ENCODE results near the gene TCF4.

The TCF4 gene

DNA sequence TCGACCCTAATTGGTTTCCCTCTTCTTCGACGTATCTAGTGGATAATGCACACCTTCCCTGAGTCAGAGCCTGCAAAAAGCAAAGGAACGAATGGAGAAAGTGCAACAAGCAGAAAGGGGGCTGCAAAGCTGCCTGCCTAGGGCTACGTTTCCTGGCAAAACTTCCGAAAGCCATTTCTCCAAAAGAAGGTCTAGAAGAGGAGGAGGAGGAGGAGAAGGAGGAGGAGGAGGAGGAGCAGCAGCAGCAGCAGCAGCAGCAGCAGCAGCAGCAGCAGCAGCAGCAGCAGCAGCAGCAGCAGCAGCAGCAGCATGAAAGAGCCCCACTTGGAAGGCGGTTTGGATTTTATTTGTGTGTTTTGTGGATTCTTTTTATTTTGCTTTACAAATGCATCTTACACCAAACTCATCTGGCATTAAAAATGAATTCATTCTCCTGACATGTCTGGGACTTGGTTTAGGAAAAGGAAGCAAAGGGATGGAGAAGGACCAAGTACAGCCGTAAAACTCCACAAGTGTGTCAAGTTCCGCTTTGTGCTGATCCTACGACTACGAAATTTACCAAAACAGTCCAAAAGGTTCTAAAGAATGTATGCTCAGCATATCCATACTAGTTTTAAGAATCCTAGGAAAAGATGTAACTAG, 2.0 kb downstream of the TCF4 start:
- no peak for DNase-seq (ENCODE audit: low read depth in 3 of 3)

DNA sequence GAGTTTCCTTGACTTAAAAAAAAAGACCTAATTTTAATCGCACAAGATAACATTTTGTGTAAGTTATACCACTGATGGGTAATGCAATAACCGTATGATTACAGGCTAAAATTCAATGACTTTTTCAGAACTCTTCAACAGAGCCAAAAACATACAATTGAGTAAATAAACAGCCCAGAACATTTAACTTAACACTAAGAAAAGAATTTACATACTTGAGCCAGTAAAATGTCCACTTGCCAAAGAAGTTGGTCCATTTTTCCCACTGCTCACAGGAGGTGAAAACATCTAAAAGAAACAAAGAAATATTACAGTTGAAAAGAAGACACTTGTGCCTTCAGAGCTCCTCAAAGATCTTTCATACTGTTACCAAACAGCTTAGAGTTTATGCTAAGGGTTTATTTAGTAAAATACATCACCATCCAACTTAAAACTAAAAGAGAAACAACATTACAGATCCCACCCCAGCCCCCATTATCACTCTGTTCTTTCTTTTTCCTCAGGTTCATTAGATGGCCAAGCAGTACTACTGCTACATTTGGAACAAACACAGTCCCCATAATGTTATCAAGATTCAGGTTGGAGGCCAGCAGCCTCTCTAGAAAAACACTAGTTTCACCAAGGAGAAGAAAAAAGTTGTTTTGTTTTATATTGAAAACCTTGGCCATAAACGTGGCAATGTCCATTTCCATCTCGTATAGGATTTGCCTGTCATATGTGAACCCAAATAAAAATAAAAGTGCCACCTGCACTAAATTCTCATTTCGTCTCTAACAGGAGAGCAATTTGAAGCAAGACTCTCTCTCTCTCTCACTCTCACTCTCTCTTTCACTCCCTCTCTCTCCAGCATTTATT, 2.7 kb downstream of the TCF4 start:
- DNase-seq (ENCODE audit: low read depth in 3 of 3) = no peak

DNA sequence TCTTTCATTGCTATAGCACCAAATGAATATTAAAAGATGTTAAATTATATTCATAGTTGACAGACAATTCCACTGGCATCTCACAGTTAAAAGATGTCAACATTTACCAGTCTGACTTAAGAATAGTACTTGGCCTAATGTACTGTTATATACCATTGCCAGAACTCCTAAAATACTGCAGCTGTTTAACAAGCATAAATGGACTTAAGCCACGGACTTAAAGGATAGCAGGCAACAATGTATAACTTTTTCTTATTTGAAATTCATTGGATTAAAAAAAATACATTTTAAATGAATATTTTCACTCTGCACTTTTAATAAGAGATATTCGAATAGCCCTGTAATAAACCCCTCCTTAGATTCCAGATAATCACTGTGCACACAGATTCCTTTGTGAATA, 3.8 kb downstream of the TCF4 start:
- no peak for DNase-seq (ENCODE audit: low read depth in 3 of 3)

DNA sequence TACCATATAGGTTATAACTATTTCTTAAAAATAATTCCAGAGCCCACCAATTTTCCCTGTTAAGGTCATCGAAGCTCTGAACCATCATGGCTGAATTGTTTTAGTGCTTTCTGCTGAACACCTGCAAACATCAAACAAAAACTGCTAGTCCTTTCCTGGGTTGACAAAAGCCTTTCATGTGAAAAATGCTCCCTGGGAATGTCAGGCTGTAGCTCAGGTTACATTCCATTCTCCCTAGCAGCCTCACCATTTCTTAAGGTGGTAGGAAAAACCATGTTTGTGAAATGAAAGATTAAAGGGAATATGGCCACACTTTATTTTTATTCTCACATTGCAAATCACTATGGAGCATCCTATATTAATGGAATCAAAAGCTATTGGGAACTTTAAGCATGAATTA, 5.7 kb downstream of the TCF4 start:
- no peak for DNase-seq (ENCODE audit: low read depth in 3 of 3)

DNA sequence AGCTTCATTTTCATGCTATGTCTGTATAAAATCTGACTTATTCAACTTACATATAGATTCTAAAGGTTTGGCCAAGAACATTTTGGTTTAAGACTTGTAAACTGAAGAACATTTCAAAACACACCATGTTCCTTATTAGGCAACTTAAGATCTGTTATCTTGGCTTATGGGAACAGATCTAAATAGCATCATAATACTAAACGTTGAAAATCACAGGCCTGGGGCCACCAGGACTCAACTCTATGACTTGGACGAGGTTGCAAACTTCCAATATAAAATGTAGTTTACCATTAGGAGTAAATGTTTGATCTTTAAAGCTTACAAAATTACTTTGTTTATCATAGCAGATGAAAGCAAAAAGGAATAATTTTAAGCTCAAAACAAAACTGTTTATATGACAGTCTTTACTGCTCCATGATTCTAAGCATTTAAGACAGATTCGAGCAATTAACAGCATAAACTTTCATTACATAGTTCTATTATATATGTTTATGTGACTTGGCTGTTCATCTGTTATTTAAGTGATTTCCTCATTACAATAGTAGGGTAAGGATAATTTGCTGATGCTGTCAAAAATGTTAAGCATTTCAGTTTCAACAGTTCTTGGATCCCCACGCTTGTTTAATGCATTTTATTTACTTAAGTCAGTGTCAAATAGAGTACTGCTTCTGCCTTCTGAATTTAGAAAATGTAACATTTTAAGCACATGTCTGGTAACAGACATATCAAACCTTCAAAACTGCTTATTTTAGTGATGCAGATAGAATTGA, 8.3 kb downstream of the TCF4 start:
- no peak for DNase-seq (ENCODE audit: low read depth in 3 of 3)

DNA sequence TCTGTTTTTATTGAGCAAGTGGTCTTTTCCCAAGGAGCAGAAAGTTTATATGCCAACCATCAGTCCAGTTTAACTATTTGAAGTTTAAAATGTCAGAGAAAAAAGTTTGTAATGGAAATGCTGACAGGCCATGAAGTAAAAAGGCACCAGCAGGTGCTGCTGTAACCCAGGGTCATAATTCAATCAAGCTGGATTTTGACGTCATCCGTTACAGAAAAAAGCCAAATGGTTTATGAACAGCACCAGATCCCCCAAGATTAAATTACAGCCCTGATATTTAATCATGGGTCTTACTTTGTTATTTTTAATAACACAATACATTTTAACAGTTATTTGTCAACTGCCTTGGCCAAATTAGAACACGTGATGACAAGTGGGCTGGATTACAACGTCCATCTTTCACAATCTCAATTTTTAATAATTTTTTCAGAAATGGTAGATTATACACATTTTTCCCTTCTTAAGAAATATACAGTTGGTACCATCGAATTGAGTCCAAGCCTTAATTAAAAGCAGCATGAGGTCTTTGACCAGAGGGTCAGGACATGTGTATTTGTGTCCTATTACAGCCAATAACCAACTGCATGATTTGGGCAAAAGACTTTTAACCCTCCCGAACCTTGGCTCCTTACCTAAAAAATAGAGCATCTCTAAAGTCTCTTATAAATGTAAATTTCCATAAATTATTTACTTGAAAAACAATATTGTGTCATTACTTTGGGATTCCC, 10.0 kb downstream of the TCF4 start:
- DNase-seq (ENCODE audit: low read depth in 3 of 3) = no peak

DNA sequence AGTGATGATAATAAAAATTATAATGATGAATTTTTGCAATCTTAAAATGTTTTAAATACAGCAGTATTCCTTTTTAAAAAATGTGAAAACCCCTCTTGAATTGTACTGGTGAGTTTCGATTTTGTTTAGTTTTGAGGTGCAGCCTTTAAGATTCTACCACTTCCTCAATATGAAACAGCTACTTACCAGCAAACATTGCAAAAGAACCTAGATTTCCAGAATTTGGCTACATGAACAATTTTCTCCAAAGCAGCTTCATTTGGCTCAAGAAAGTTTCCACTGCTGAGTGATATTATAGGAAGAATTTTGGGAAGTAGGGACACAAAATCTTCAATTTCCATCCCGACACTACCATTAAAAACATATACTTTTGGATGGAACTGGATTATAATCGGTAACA, 12.0 kb downstream of the TCF4 start:
- no peak for DNase-seq (ENCODE audit: low read depth in 3 of 3)

DNA sequence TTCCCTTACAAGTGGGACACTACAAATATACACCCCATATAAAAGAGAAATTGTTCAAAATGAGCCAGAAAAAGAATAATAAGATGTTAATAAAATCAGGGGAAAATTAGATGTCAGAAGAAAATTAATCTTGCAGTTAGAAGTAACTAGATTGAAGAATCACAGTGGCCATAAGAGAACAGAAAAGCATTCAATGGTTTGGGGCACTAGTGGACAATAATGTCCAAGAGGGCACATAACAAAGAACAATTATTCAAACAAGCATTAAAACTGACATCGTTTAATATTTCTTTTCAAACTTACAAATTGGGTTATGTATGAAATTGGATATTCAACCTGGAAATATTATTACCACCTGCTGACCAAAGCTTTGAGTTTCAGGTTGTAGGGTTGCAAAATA, 12.9 kb downstream of the TCF4 start:
- DNase-seq (ENCODE audit: low read depth in 3 of 3) = no peak

DNA sequence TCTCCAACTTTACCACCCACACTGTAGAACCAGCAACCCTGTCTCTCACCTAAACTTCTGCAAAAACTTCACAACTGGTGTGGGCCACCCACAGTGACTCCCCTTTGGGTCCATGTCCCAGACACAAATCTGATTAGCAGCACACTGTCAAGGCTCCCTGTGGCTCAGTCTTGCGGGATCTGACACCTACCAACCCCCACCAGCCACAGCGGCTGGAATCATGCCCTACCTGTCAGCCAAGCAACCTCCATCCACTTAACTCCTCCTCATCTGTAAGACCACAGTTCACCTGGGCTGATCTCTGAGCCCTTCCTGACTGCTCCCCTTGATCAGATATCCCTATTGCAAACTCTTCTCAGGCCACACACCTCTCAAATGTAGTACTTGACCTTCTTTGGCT, 14.6 kb downstream of the TCF4 start:
- DNase-seq (ENCODE audit: low read depth in 3 of 3) = no peak

DNA sequence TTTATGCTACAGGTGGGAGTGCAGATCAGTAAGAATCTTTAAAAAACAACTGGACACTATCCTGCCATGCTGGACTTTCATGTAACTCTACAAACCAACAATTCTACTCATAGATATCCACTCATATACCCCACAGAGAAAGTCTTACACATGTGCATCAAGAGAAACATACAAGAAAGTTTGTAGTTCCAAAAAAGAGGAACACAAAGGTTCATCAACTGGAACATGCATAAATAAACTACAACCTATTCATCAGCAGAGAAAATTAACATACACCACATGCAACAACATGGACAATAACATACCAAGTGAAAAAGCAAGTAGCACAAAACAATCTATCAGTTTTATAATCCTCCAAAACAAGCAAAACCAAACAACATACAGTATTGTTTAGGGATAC, 17.0 kb downstream of the TCF4 start:
- no peak for DNase-seq (ENCODE audit: low read depth in 3 of 3)

DNA sequence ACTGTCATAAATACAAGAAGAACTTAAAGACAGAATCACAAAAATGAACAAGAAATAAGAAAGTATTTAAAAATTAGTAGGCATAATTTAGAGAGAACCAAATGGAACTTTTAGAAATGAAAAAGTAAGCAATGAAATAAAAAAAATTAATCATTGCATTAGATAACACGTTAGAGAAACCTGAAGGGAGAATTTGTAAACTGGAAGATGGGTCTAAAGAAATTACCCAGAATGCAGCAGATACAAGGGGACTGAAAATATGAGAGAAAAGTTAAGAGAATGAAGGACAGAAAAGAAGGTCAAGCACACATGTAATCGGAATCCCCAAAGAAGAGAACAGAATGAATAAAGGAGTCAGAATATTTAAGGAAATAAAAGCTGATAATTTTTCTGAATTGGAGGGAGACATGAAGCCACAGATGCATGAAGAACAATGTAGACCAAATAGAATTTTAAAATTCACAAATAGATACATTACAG, 21.5 kb downstream of the TCF4 start:
- DNase-seq (ENCODE audit: low read depth in 3 of 3) = no peak

DNA sequence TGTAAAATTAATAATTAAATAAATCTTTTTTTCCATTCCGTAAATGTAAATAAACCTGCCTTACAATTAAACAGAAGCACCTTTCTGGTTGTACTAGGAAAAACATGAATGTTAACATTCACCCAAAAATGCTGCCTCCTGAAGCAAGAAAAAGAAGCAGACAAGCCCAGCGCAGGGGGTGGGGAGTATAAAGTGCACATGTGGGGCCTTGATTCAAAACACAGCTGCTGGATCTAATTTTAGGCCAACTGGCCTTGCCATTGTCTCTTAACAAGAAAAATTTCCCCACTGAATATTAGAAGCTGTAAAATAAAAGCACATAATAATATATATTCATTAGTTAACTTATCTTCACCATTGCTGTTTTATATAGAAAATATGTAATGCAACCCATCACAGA, 28.3 kb downstream of the TCF4 start:
- DNase-seq (ENCODE audit: low read depth in 3 of 3) = no peak

DNA sequence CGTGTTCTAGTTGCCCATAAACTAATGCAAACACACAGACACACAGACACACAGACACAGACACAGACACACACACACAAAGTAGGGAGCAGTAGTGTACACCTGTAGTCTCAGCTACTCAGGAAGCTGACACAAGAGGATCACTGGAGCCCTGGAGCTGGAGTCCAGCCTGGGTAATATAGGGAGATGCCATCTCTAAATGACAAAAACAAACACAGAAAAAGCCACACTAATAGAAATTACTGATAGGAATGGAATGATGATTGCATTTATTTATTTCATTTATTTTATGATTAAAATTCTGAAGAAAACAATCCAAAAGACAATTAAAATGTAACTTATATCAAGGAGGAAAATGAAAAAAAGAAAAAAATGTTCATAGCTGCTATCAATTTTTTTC, 30.8 kb downstream of the TCF4 start:
- no peak for DNase-seq (ENCODE audit: low read depth in 3 of 3)

DNA sequence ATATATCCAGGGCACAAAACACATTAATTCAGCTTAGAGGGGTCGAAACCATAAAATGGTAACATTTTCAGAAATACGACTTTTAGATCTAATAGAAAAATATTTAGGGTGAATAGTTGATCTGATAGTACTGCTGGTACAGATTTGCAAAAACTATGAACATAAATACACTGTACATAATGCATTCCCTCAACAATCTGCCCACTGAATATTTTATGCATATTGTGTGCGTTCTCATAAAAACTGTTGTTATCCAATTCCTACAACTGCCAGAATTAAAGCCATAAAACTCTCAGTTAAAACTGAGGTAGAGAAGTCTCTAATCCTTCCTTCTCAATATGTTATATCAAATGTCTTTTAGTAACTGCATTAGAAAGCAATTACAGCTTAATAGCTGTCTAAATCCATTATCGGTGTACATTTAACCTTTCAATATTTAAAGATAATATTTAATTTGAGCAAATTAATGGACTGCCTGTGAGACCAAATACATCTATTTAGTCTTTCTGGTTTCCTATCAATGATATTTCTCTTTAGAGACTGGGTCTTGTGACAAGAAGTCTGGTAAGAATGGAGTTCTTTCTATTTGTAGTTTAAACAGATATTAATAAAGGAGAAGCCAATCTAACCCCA, 32.5 kb downstream of the TCF4 start:
- DNase-seq (ENCODE audit: low read depth in 3 of 3) = no peak

DNA sequence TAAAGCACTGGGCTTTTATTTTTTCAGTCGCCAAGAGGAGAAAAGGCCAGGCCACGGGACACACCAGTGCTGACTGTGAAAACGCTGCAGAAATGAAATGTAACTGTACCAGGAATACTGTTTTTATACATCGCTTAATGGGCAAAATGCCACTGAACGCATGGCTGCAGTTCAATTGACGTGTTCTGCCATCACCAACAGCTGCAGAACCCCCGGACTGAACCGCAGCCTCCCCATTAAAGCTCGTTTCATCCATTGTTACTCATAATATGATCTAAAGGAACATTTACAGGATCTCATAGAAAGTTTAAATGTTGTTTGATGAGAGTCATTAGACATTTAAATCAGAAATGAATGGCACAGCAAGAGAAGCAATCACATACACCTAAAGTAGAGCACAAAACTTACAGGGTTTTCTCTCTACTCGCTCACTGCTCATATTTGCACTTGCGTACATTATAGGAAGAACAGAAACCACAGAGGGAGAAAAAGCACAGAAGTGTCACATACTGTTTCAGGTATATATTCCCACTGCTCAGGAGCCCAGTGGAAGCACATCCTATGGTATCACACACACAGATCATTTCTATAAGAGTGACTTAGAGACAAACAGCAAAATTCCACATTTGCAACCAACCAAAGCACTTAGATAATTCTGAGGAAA, 35.3 kb downstream of the TCF4 start:
- DNase-seq (ENCODE audit: low read depth in 3 of 3) = no peak

DNA sequence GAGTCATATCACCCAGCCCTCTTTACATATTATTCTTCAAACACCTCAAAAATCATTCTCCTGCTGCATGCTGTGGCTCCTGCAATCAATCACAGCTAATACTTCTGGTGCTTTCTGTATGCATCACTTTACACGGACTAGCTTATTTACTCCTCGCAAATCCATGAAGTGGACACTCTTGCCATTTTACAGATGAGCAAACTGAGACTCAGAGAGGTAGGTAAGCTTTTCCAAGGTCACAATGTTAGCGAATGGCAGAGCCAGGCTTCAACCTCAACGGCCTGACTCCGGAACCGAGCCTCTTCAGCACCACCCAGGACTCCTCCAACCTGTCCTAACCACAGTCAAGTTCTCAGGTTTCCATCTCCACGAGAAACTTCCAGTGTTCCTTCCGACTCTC, 36.8 kb downstream of the TCF4 start:
- DNase-seq (ENCODE audit: low read depth in 3 of 3) = no peak

DNA sequence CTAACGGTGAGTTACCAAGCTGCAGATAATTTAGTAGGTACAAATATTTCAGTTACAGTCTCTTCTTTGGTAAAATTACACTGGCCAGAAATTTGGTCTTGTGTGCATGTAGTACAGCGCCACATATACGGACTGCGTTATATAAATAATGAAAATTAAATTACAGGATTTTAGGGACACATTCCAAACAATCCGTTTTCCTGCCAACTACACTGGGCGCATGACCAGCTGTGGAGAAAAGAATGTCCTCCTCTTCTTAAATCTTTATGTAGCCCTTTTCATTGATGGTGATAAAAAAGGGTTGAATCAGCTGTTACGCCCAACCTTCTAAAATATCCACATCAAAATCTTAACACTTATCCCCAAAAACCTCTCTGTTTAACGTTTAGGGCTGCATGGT, 37.5 kb downstream of the TCF4 start:
- no peak for DNase-seq (ENCODE audit: low read depth in 3 of 3)

DNA sequence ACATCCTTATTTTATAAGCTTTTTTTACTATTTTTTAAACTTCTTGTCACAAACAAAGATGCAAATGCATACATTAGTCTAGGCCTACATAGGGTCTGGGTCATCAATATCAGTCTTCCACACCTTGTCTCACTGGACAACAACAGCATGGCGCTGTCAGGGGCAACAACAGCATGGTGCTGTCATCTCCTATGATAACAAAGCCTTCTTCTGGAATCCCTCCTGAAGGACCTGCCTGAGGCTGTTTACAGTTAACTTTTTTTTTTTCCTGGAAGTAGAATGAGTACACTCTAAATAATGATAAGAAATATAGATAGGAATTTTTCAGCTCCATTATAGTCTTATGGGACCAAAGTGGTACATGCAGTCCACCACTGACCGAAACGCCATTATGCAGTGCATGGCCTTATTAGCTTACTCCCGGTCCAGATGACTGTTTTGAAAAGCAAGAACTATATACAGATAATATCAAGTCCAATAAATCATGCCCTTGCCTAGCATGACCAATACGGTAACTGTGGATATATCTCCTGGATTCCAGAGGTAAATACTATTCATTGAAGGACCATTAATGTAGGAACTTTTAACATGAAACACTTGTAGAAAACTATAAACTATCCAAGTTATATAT, 38.4 kb downstream of the TCF4 start:
- DNase-seq (ENCODE audit: low read depth in 3 of 3) = no peak

DNA sequence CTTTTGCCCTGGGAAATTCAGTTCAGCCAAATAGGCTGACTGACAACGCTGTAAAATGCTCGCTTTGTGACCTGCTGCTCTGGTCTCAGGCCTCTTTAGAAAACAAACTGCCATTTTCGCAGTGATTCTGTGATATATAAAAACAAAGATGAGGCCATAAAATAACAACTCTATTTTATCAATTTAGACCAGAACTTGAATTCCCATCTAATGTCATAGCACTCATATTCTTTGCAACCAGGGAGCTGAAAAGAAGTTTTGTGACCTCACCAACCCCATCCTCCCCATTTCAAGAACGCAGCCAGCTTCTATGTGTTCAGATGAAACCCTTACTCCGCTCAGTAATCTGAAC, 40.3 kb downstream of the TCF4 start:
- no peak for DNase-seq (ENCODE audit: low read depth in 3 of 3)

DNA sequence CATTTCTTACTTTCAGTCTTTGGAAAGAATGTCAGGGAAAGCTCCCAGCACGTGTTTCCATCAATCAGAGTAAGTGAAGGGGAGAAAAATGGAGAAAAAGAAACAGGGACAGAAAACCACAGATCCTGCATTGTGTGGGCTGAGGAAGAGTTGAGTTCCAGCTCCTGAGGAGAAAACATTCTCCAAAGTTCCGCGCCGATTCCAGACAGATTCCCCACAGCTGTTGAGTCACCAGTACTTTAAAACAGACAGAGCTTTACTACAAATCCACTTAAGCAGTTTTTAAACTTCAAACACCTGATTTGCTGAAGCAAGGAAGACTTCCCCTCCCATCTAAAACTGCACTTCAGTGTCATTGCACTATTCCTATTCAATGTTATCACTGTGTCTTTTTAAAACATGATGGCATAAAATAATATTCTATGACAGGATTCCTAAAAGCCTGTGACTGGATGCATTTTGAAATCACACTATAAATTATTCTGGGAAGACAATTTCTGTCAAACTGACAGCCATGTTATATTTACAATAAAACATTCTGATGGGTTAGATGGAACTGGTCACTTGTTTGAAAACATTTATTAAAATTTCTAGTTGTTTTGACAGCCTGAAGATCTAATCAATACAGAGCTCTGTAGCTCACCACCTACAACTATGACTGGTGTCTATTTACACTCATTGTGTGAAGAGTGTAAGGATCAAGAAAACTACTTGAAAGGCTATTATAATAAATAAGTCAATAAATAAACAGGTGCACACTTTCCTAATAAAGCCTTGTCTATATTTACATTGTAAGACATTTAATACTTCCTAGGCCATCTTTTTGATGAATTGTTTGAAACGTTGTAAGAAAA, 40.9 kb downstream of the TCF4 start:
- no peak for DNase-seq (ENCODE audit: low read depth in 3 of 3)
